HG03159 (cell line): Measurements from ENCODE around the gene COL6A2.

ENCODE experiments used
- ATAC-seq: cut with Tn5 transposase; IDR thresholded peaks from one replicate; pipeline ENCODE4 v1.9.1; 2021; ENCODE audit warnings: mild to moderate bottlenecking, moderate library complexity; ENCODE audit not compliant: unreplicated experiment

Gene COL6A2

GRCh38 chr21:46111857-46112724 lies 14.2 kb downstream of the COL6A2 start:
- ATAC-seq = no peak

GRCh38 chr21:46112725-46113215 lies 14.9 kb downstream of the COL6A2 start:
- no peak for ATAC-seq

GRCh38 chr21:46113497-46114176 lies 15.7 kb downstream of the COL6A2 start:
- ATAC-seq = no peak

DNA sequence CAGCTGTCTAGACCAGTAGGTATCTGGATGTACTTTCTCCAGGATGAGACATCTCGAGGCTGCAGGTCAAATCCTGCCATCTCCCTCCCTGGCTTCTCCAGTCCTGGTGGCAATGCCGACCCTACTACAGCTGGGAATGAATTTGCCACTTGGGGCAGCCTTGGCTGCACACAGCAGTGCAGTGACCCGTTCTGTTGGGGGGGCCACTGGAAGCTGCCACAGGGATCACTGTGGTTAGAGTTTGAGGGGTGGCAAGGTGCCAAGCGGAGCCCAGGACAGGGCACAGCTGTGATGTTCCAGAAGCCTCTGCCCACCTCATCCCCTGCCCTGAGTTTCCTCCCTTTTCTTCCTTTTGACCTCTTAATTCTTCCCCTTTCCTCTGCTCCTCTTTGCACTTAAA lies 17.1 kb downstream of the COL6A2 start:
- ATAC-seq = no peak

- ATAC-seq = no peak
Observed at GRCh38 chr21:46115441-46116188, 17.7 kb downstream of the COL6A2 start.

- ATAC-seq = no peak
Observed at GRCh38 chr21:46116189-46116775, 18.4 kb downstream of the COL6A2 start.

DNA sequence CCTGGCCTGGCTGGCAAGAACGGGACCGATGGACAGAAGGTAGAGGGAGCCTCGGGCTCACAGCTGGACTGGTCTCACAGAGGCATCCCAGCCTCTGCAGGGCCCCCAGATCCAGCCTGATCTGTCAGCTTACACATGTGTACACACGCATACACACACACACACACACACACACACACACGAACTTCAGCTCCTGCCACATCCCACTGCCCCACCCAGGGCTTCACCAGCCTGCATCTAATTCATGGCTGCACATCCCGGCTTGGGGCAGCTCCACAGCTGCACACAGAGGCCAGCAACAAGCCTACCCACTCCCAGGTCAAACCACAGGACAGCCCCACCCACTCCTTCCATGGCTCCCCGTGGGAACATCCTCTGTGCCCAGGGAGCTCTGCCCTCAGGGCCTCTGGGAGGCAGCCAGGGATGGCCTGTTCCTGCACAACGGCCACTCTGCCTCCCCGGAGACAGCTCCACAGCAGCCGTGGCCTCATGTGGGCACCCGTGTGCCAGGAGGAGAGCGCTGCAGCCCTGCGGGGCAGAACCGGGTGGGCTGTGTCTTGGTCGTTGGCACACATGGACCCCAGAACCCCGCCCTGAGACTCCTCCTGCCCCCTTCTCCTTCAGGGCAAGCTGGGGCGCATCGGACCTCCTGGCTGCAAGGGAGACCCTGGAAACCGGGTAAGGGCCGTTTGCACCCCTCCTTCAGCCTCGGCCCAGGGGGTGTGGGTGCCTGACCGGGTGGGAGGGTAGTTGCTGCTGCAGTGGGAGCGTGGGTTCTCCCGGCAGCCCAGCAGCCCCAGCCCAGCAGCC lies 19.1 kb downstream of the COL6A2 start:
- no peak for ATAC-seq

DNA sequence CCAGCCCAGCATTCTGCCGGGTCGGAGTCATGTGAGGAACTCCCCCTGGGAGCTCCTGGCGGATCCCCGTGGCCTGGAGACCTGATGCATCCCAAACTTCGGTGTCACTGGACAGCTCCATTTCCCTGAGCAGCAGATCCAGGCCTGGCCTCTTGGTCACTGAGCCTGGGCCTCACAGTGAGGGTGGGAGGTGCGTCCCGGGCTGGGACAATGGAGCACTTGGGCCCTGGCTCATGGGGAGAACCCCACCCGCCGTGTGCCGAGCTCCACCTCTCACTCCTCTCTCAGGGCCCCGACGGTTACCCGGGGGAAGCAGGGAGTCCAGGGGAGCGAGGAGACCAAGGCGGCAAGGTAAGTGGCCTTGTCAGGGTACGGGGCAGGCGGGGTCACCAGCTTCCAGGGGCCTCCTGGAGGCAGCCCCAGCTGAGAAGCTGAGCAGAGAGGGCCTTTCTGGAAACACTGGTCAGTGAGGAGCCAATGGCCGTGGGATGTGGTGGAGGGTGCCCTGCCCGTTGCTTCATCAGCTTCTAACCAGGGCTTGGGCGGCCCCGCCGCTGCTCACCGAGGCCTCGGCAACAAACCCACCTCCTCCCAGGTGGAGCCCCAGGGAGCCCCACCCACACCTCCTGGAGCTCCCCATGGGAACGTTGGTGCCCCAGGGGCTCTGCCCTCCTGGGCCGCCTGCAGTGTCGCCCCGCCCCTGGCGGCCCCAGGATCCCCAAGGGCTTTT lies 19.8 kb downstream of the COL6A2 start:
- no peak for ATAC-seq

- ATAC-seq = no peak
Observed at GRCh38 chr21:46118316-46119143, 20.6 kb downstream of the COL6A2 start.

- no peak for ATAC-seq
Observed at GRCh38 chr21:46119144-46119636, 21.3 kb downstream of the COL6A2 start.

DNA sequence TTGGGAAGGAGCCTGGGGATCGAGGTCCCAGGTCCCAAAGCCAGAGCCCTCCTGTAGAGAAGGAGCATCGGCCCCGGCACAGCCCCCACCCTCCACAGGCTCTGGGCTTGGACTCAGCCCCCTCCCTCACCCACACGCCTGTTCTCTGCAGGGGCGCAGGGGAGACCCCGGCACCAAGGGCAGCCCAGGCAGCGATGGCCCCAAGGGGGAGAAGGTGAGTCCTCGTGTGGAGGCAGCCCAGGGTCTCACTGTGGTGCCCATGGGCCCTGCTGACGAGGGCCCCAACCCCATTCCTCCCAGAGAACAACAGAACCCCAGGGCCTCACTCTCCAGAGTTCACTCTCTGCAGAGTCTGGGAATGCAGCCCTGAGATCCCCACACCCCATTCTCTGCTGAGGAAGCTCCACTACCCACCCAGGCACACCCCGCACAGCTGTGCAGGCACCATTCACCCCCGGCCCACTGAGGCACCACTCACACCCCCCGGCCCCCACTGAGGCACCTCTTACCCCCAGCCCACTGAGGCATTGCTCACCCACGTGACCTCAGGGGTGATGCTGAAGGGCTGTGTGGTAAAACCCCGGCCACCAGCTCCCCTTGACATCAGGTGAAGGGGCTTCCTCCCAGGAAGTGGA lies 21.8 kb downstream of the COL6A2 start:
- ATAC-seq = no peak

GRCh38 chr21:46120301-46121285 lies 22.7 kb downstream of the COL6A2 start:
- no peak for ATAC-seq

- ATAC-seq = no peak
Observed at GRCh38 chr21:46121286-46122221, 23.6 kb downstream of the COL6A2 start.

DNA sequence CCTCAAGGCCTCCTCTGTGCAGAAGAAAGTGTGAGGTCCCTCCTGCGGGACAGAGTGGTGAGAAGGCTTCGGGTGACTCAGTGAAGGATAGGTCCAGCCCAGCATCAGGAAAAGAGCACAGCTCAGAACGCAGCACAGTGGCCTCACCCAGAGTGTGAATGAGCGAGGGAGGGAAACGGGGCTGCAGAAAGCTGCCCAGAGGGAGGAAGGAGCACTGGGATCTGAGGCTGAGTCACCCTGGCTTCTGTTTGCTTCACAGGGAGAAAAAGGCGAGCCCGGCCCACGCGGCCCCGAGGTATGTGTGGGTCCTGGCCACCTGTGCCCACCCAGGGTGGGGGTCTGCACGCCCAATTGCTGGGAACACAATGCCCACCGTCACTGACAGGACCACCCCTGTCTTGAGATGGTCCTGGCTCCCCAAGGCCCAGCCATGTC lies 24.3 kb downstream of the COL6A2 start:
- ATAC-seq = no peak
